ENCODE data around the gene USP9X.
"Not testable (repeated sequence)": the region's sequence is repeated elsewhere in the genome, so short reads cannot be mapped to it uniquely, and the experiment has no call there.

USP9X gene

DNA sequence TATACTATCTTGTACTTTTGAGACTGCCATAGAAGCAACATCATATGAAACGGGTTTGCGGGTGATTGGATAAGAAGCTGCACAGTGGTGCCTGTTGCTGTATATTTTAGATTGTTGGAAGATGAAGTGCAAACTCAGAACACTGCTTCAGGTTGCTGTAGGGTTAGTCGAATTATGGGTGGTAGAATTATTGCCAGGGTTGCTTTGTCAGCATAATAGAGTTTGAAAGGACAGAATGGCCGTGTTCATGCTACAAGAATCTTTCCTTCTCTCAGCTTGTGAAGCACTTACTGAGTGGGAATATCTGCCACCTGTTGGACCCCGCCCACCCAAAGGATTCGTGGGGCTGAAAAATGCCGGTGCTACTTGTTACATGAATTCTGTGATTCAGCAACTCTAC is 115.5 kb downstream of the USP9X start:
- no peak for DNase-seq (ENCODE audit: low read depth)

GRCh38 chrX:41209853-41210252 is 124.6 kb downstream of the USP9X start:
- no peak for DNase-seq (ENCODE audit: low read depth)
- TF ChIP-seq CTCF (conservative IDR thresholded peaks at IDR 0.05; ENCODE audit: low read depth, low read length), result no peak
- H3K4me3 ChIP-seq (ENCODE audit: low read depth, low read length), result no peak overlapping the region

More for the DNA sequence above, 115.5 kb downstream of the USP9X start:
- no peak for TF ChIP-seq CTCF (conservative IDR thresholded peaks at IDR 0.05; ENCODE audit: low read depth, low read length)
- no peak overlapping the region for H3K4me3 ChIP-seq (ENCODE audit: low read depth, low read length)

DNA sequence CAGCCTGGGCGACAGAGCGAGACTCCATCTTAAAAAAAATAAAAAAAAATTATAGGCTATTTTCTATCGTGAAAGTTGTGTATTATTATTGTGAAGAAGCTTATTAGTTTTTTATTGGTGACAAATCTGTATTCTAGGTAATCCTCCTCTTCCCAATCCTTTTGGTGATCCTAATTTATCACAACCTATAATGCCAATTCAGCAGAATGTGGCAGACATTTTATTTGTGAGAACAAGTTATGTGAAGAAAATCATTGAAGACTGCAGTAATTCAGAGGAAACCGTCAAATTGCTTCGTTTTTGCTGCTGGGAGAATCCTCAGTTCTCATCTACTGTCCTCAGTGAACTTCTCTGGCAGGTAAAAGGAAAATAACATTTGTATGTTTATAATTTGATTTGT is 139.4 kb downstream of the USP9X start:
- no peak overlapping the region for H3K4me3 ChIP-seq (ENCODE audit: low read depth, low read length)
- no peak for DNase-seq (ENCODE audit: low read depth)
- TF ChIP-seq CTCF (conservative IDR thresholded peaks at IDR 0.05; ENCODE audit: low read depth, low read length), result no peak

DNA sequence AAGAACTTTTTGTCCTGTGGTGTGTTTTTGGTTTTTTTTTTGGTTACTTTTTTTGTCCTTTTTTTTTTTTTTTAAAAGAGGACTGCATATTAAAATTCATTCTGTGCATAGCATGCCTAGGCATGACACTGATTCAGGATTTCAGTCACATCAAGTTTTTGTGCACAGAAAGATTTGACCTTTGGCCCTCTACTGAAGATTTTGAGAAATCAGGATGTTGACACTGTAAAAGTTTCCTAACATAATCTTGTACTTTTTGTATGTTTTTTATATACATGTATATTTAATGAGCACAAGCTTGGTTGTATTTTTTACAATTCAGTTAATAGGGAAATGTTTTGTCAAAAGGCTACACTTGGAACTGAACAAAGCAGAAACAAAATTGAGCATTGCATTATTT is 148.7 kb downstream of the USP9X start:
- H3K4me3 ChIP-seq (ENCODE audit: low read depth, low read length), result no peak overlapping the region
- TF ChIP-seq CTCF (conservative IDR thresholded peaks at IDR 0.05; ENCODE audit: low read depth, low read length), result no peak
- peak; percentile 5 for DNase-seq (ENCODE audit: low read depth)

DNA sequence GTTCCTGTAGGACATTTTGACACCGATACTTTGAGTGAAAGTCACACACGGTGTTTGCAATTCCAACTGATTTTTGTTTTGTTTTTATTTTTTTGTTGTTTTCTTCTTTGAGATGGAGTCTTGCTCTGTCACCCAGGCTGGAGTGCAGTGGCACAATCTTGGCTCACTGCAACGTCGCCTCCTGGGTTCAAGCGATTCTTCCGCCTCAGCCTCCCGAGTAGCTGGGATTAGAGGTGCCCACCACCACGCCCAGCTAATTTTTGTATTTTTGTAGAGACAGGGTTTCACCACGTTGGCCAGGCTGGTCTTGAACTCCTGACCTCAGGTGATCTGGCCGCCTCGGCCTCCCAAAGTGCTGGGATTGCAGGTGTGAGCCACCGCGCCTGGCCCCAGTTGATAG is 149.2 kb downstream of the USP9X start:
- not testable (repeated sequence) for DNase-seq (ENCODE audit: low read depth); H3K4me3 ChIP-seq (ENCODE audit: low read depth, low read length)

DNA sequence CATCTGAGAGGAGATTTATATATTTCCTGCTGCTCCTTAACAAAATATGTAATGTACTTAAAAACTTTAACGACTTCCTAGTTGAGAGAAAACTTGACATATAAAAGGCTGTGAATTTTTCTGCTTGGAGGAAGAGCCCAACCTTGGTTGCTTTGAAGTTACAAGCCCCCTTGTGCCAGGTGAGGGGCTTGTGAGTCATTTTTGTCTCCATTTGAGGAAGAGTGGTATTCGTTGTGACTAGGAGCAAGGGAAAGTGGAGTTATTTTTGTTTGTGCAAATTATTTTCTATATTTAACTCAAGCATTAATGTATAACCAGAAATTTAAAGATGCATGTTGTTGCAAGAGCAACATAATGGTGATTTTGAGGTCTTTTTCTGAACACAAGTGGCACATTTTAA is 149.7 kb downstream of the USP9X start:
- H3K4me3 ChIP-seq (ENCODE audit: low read depth, low read length), result no peak overlapping the region
- TF ChIP-seq CTCF (conservative IDR thresholded peaks at IDR 0.05; ENCODE audit: low read depth, low read length), result no peak
- DNase-seq (ENCODE audit: low read depth), result no peak

GRCh38 chrX:41236629-41237028 is 151.4 kb downstream of the USP9X start:
- no peak for TF ChIP-seq CTCF (conservative IDR thresholded peaks at IDR 0.05; ENCODE audit: low read depth, low read length)
- peak; percentile 15 for DNase-seq (ENCODE audit: low read depth)
- H3K4me3 ChIP-seq (ENCODE audit: low read depth, low read length), result no peak overlapping the region

- H3K4me3 ChIP-seq (ENCODE audit: low read depth, low read length), result no peak overlapping the region
- TF ChIP-seq CTCF (conservative IDR thresholded peaks at IDR 0.05; ENCODE audit: low read depth, low read length), result no peak
- DNase-seq (ENCODE audit: low read depth), result no peak
Measured at GRCh38 chrX:41240509-41240908, 155.3 kb downstream of the USP9X start.
